MM.1S (cell line): ENCODE data around the gene SETX.

Source experiments
- CTCF ChIP-seq: fragments of 300-600 bp; sonication (generic); IDR thresholded peaks from 2 replicates; pipeline ENCODE4 v1.5.1; 2016; ENCODE audit warnings: antibody characterized with exemption, low read length, mixed read lengths
- EZH2 ChIP-seq: fragments of 300-600 bp; sonication (generic); optimal IDR thresholded peaks from 2 replicates; pipeline ENCODE3; 2017; ENCODE audit warnings: low read depth, mild to moderate bottlenecking, antibody characterized with exemption, low read length, mixed read lengths
- EZH2phosphoT487 ChIP-seq: fragments of 300-600 bp; sonication (generic); IDR thresholded peaks from 2 replicates; pipeline ENCODE4 v1.6.1; 2018; ENCODE audit warnings: antibody characterized with exemption, low read length

DNA sequence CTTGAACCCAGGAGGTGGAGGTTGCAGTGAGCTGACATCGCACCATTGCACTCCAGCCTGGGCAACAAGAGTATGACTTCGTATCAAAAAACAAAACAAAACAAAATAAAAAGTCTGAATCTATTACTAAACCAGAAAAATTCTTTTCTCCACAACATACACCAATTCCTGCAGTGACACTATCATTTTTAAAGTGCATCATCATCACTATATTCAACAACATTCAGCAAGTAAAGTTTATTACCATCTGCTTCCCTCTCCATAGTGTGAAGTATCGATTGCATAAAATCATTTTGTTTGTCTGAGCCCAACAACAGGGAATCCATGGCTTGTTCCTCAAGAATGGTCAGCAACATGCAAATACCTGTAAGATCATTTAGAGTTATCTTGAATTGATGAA lies 20.4 kb downstream of the SETX start:
- no peak for TF ChIP-seq CTCF
- TF ChIP-seq EZH2phosphoT487 = no peak
- TF ChIP-seq EZH2 = no peak
